ENCODE results near the gene COL24A1.

DNA sequence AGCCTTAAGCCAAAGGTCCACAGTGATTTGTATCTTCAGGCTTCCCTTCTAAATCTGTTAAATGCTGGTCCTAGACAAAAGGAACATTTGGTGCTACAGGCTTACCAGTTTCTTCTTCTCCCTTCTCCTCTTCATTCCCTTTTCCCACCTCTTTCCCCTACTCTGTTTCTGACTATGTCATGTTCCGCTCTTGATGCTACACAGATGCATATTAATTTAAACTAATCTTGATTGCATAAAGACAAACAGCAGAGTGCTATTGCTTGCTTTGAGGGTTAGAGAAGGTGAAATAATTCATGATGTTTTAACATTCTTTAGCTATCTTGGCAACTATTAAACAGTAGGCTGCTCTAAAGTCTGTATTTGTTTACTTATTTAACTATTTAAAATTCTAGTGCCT is 34.3 kb upstream of the COL24A1 start:
- TF ChIP-seq POLR2AphosphoS5 (IDR thresholded peaks at IDR 0.05; ENCODE audit: borderline replicate concordance, low read depth, low read length) (no peak), FOXP2 (optimal IDR thresholded peaks at IDR 0.05; ENCODE audit: control extremely low read depth, extremely low read length, insufficient read depth) (no peak), EZH2 (IDR thresholded peaks at IDR 0.05) (no peak)
